Measurements from ENCODE around the gene CHCHD2. TPM values are rescaled to one million over a fixed set of nuclear protein-coding genes. Genes with fewer than 3 reads are reported as not detected.
A peak's percentile ranks its signal among the peaks of the same experiment; 100 is the strongest.

CHCHD2 gene
- total RNA-seq, 1 experiment from 2014 or later, result 218 TPM

DNA sequence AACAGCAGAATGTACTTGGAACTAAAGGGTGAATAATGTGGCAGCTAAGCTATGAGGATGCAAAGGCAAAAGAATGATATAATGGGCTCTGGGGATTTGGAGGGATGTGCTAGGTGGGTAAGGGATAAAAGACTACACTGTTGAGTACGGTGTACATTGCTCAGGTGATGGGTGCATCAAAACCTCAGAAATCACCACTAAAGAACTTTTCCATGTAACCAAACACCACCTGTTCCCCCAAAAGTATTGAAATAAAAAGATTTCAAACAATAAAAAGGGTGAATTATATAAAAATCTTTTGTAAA is 1.6 kb upstream of the CHCHD2 start:
- Histone ChIP-seq H3T11ph (ENCODE audit: low read length) (no peak overlapping the region), H2AFZ (ENCODE audit: low read length) (no peak overlapping the region), H4K91ac (ENCODE audit: insufficient read length, low read depth, low read length) (no peak overlapping the region), H2BK5ac (ENCODE audit: insufficient read length, low read length) (no peak overlapping the region), H3K23ac (ENCODE audit: insufficient read length, low read depth, low read length) (no peak overlapping the region), H3K79me2 (ENCODE audit: insufficient read depth, low read length) (no peaks in the 10 kb centered on the region; the same call in 1 of the 2 replicates), H4K5ac (ENCODE audit: insufficient read length, low read depth, low read length) (no peak overlapping the region), H3K56ac (ENCODE audit: insufficient read length, low read depth, low read length) (no peak overlapping the region), H3K9ac (ENCODE audit: extremely low read depth, insufficient read length, low read length) (no peak overlapping the region), H3K14ac (ENCODE audit: insufficient read depth, low read length) (no peak overlapping the region), H2BK15ac (ENCODE audit: low read depth, low read length) (no peak overlapping the region), H4K20me1 (ENCODE audit: control insufficient read depth, insufficient read depth, insufficient read length) (no peaks in the 10 kb centered on the region), H3K9me3 (ENCODE audit: control insufficient read depth, low read depth, low read length) (peaks cover 4% of the 10 kb centered on the region), H3K23me2 (ENCODE audit: insufficient read length, low read depth, low read length, poor library complexity, severe bottlenecking) (peaks cover 3% of the 10 kb centered on the region), H2BK120ac (ENCODE audit: low read depth, low read length, poor library complexity, severe bottlenecking) (no peak overlapping the region), H3K79me1 (ENCODE audit: insufficient read depth, low read depth, low read length, poor library complexity, severe bottlenecking) (no peaks in the 10 kb centered on the region), H4K8ac (replicated peaks; ENCODE audit: insufficient read length, low read depth, low read length) (no peak overlapping the region), H3K4ac (ENCODE audit: low read depth, low read length) (no peak overlapping the region), H3K27me3 (ENCODE audit: insufficient read depth, low read length) (no peaks in the 10 kb centered on the region), H3K27ac (ENCODE audit: insufficient read length, low read depth, low read length) (no peak overlapping the region), H3K4me2 (ENCODE audit: insufficient read depth, insufficient read length, low read length) (no peak overlapping the region), H3K4me1 (ENCODE audit: insufficient read depth, low read length) (no peaks in the 10 kb centered on the region), H2AK5ac (ENCODE audit: insufficient read length, low read length) (no peak overlapping the region), H2BK12ac (ENCODE audit: insufficient read length, low read depth, low read length) (no peak overlapping the region), H2BK20ac (ENCODE audit: low read depth, low read length, poor library complexity, severe bottlenecking) (no peak overlapping the region), H3K18ac (ENCODE audit: insufficient read length, low read depth, low read length) (no peak overlapping the region)
- TF ChIP-seq, protein P1, sequence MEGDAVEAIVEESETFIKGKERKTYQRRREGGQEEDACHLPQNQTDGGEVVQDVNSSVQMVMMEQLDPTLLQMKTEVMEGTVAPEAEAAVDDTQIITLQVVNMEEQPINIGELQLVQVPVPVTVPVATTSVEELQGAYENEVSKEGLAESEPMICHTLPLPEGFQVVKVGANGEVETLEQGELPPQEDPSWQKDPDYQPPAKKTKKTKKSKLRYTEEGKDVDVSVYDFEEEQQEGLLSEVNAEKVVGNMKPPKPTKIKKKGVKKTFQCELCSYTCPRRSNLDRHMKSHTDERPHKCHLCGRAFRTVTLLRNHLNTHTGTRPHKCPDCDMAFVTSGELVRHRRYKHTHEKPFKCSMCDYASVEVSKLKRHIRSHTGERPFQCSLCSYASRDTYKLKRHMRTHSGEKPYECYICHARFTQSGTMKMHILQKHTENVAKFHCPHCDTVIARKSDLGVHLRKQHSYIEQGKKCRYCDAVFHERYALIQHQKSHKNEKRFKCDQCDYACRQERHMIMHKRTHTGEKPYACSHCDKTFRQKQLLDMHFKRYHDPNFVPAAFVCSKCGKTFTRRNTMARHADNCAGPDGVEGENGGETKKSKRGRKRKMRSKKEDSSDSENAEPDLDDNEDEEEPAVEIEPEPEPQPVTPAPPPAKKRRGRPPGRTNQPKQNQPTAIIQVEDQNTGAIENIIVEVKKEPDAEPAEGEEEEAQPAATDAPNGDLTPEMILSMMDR (conservative IDR thresholded peaks at IDR 0.05), result no peak
- Mint-ChIP-seq H3K27me3 (ENCODE audit: low read depth) (no peaks in the 10 kb centered on the region; the same call in 1 of the 2 replicates), H3K36me3 (ENCODE audit: insufficient read depth in 1 of 3, low read depth in 3 of 3) (peaks cover 10 to 22% (median 10%) of the 10 kb centered on the region in 3 experiments; a peak in 6 of 7 replicates), H3K9me3 (peaks cover 41 to 57% of the 10 kb centered on the region in 2 experiments), H3K27ac (no peak overlapping the region), H3K4me1 (peaks cover 8 to 11% of the 10 kb centered on the region in 2 experiments), H3K4me3 (peak overlapping the region in 1 of 2 experiments; percentile 27; a peak in 1 of 5 replicates)
- no CpG with 5 or more reads among the region's 1 CpG for WGBS (ENCODE audit: extremely low coverage, insufficient read length, low lambda C conversion rate)
- DNase-seq, result no peak

All from H9 (cell line).